RWPE1 (cell line): ENCODE measurements around the gene SAE1.
A peak's percentile ranks its signal among the peaks of the same experiment; 100 is the strongest.
"Not testable (repeated sequence)": the region's sequence is repeated elsewhere in the genome, so short reads cannot be mapped to it uniquely, and the experiment has no call there.

ENCODE experiments used
- CTCF ChIA-PET: fragments of 350-600 bp; sonication (Branson Sonifier 250); formaldehyde crosslinking; extraction: SDS; loops from one replicate; lab custom pipeline; 2021; lab: Yijun Ruan, JAX
- POLR2A ChIA-PET: fragments of 400-600 bp; formaldehyde crosslinking; extraction: SDS; loops from one replicate; lab custom pipeline; 2020; ENCODE audit warnings: antibody characterized with exemption; ENCODE audit not compliant: low non-redundant PET; lab: Yijun Ruan, JAX
- DNase-seq: peaks from one replicate; pipeline ENCODE4 v3.0.0; 2012; ENCODE audit warnings: low spot score
- H3K27ac ChIP-seq: fragments of 450-650 bp; 2 replicates; pipeline ENCODE4 v1.5.1; 2017
- TF ChIP-seq, protein P1 (sequence below): fragments of 450-650 bp; conservative IDR thresholded peaks from 2 replicates; pipeline ENCODE4 v1.5.1; 2017; ENCODE audit warnings: low read depth, mild to moderate bottlenecking

The SAE1 gene

DNA sequence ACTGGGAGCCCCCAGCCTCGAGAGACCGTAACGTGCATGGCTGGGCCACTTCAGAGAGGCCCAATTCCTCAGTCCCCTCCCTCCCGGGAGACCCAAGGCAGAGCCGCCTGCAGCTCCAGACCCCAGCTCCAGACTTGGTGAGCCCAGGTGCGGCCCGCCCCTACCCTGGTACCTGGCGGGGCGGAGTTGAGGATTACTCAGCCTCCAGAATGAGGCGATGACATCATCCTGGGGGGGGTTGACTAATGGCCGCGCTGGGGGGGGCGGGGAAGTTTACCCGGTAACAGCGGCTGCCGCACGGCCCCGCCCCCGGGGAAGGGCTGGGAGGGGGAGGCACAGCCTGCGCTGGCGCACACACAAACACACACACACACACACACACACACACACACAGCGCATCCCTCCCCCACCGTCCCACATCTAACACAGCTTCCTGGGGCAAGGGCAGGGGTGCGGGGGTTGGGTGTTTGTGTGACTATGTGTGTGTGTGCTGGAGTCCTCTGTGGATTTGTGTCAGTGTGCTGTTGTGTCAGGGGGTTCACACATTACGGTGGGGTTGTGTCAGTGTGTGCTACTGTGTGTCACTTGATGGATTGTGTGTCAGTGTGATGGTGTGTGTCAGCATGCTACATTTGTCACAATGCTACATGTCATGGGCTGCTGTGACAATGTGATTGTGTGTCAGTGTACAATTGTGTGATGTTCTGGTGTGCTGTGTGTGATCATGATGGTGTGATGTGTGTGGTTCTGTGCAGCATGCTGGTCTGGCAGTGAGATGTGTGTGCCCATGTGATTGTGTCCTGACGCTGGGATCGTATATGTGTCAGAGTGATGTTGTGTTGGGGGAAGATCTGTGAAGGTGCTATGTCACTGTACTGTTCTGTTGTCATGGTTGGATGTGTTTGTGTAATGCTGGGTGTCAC lies 110.6 kb downstream of the SAE1 start:
- POLR2A ChIA-PET: interaction anchor here (1.0 kb wide), 1 partner anchor 35 kb away, joined by 4 read pairs; no protein-coding TSS in a partner anchor
- peak overlapping the region; percentile 64 for H3K27ac ChIP-seq

DNA sequence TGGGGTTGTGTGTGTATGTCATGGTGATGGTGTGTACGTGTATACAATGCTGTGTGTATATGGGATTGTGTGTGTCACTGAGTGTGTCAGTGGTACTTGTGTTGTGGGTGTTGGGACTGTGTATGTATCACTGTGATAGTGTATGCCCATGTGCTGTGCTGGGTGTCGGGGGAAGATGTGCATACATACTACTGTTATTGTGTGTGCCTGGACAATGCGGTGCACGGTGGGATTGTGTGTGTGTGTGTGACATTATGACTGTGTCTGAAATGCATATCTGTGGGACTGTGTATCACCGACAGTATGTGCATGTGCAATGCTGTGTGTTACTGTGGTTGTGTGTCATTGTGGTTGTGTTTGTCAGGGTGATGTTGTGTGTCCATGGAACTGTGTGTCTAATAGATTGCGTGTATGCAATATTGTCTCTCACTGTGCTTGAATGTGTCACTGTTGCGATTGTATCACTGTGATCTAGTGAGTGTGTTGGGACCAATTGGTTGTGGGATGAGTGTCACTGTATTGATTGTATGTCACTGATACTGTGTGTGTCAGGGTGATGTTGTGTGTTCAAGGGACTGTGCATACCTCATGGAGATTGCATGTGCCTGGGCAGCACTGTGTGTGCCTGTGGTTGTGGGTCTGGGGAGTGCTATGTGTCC lies 111.4 kb downstream of the SAE1 start:
- CTCF ChIA-PET: no interaction called here
- TF ChIP-seq, protein P1, sequence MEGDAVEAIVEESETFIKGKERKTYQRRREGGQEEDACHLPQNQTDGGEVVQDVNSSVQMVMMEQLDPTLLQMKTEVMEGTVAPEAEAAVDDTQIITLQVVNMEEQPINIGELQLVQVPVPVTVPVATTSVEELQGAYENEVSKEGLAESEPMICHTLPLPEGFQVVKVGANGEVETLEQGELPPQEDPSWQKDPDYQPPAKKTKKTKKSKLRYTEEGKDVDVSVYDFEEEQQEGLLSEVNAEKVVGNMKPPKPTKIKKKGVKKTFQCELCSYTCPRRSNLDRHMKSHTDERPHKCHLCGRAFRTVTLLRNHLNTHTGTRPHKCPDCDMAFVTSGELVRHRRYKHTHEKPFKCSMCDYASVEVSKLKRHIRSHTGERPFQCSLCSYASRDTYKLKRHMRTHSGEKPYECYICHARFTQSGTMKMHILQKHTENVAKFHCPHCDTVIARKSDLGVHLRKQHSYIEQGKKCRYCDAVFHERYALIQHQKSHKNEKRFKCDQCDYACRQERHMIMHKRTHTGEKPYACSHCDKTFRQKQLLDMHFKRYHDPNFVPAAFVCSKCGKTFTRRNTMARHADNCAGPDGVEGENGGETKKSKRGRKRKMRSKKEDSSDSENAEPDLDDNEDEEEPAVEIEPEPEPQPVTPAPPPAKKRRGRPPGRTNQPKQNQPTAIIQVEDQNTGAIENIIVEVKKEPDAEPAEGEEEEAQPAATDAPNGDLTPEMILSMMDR: no peak
- no peak for DNase-seq
- POLR2A ChIA-PET: interaction anchor here (1.0 to 1.1 kb wide), 2 partner anchors 10 to 36 kb away, joined by 3 to 4 read pairs; no protein-coding TSS in a partner anchor
- H3K27ac ChIP-seq: peak overlapping the region; percentile 83

More for the DNA sequence above, 110.6 kb downstream of the SAE1 start:
- DNase-seq: peak; percentile 95
- TF ChIP-seq, protein P1: no peak
- CTCF ChIA-PET: interaction anchor here (0.6 to 0.7 kb wide), 3 partner anchors 99 to 537 kb away, joined by 3 to 4 read pairs (median 3); no protein-coding TSS in a partner anchor

DNA sequence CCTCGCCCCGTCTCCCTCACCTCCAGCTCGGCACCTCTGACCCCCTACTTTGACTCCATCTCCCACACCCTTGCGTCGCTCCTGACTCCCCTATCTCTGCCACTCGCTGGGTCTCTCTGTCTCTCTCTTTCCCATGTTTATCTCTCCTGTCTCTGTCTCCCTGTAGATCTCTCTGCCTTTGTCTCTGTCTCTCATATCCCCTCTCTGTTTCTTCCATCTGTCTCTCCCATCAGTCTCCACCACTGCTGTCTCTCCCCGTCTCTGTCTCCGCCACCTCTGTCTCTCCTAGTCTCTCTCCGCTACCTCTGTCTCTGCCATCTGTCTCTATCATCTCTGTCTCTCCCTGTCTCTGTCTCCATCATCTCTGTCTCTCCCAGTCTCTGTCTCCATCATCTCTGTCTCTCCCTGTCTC lies 112.7 kb downstream of the SAE1 start:
- TF ChIP-seq, protein P1: no peak
- DNase-seq: no peak
- ChIA-PET CTCF (interaction anchor here (5.1 kb wide), 1 partner anchor 32 kb away, joined by 77 read pairs; no protein-coding TSS in a partner anchor), POLR2A (interaction anchor here (0.7 to 1.1 kb wide), 3 partner anchors 11 to 204 kb away, joined by 3 to 8 read pairs (median 3); no protein-coding TSS in a partner anchor)
- peak overlapping the region; percentile 83 for H3K27ac ChIP-seq

DNA sequence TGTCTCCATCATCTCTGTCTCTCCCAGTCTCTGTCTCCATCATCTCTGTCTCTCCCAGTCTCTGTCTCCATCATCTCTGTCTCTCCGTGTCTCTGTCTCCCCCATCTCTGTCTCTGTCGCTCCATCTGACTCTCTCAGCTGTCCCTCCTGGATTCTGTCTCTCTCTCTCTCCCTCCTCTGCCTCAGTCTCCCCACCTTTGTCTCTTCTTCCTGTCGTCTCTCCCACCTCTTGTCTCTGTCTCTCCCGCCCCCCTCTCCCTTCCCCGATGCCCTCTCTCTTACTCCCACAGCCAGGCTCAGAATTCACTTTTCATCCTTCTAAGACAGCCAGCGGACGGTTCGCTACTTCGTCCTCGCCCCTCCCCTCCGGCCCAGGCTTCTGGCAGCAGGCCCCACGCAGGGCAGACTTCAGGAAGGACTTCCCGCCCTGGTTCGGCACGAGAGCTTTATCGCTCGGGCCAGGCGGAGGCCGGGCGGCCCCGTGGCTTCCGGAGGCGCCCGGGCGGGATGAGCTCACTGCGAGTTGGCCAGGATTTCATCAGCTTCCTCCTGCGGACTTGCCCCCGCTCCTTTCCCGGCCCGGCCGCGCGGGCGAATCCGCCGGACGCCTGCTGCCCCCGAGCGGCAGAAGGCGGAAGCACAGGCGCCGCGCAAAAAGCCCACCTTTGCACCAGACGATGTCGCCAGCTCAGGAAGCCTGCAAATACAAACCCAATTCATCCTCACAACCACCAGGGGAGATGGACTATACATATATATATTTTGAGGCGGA lies 113.3 kb downstream of the SAE1 start:
- DNase-seq: peak; percentile 86
- CTCF ChIA-PET: interaction anchor here (0.6 to 5.1 kb wide), 12 partner anchors 9 to 223 kb away, joined by 3 to 77 read pairs (median 4); partner anchors contain the start of genes CCDC9 and DHX34
- POLR2A ChIA-PET: interaction anchor here (0.6 to 1.5 kb wide), 9 partner anchors 18 to 404 kb away, joined by 3 to 11 read pairs (median 6); no protein-coding TSS in a partner anchor
- H3K27ac ChIP-seq: peak overlapping the region; percentile 83
- TF ChIP-seq, protein P1: peak; percentile 98

DNA sequence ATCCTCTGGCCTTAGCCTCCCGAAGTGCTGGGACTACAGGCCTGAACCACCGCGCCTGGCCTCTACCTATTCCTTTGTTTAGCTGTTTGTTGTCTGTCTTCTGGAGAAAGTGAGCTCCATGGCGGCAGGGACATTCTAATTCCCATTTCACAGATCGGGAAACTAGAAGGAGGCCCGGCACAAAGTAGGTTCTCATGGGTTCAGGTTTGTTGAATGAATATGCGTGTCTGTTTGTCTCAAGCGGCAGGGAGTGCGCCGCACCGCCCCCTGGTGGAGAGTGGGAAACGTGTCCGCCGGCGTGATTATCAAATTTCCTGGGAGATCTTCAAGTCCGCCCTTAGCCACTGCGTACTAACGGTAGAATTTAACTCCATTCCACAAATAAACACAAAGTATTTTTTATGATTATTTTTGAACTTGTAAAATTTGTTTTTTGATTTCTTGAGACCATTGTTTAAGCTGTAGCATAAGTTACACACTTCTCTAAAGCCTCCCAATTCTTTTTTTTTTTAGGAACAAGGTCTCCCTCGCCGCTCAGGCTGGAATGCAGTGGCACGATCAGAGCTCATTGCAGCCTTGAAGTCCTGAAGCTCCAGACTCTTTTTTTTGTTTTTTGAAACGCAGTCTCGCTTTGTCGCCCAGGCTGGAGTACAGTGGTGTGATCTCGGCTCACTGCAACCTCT lies 116.8 kb downstream of the SAE1 start:
- TF ChIP-seq, protein P1: peak; percentile 94
- DNase-seq: no peak
- H3K27ac ChIP-seq: peak overlapping the region; percentile 52
- POLR2A ChIA-PET: interaction anchor here (0.6 kb wide), 1 partner anchor 85 kb away, joined by 5 read pairs; no protein-coding TSS in a partner anchor
- CTCF ChIA-PET: interaction anchor here (0.6 to 5.1 kb wide), 23 partner anchors 9 to 636 kb away, joined by 3 to 77 read pairs (median 3); partner anchors contain the start of gene CCDC9

DNA sequence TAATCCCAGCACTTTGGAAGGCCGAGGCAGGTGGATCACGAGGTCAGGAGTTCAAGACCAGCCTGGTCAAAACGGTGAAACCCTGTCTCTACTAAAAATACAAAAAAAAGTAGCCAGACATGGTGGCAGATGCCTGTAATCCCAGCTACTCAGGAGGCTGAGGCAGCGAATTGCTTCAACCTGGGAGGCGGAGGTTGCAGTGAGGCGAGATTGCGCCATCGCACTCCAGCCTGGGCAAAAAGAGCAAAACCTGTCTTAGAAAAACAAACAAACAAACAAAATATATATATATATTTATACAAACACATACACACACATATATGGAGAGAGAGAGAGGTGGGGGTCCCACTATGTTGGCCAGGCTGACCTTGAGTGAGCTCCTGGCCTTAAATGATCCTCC lies 122.4 kb downstream of the SAE1 start:
- CTCF ChIA-PET: interaction anchor here (0.7 to 1.2 kb wide), 3 partner anchors 8 to 247 kb away, joined by 3 to 4 read pairs (median 4); no protein-coding TSS in a partner anchor

More for the DNA sequence above, 122.4 kb downstream of the SAE1 start:
- DNase-seq, POLR2A ChIA-PET: not testable (repeated sequence)
- peak overlapping the region; percentile 90 for H3K27ac ChIP-seq
